Stimulated activated CD8-positive, alpha-beta memory T cell treated with anti-CD3 and anti-CD28 coated beads, Interleukin-7, amount 100 ng/mL, for 4 hours (primary cell): ENCODE results near the gene PRODH2.
"Not testable (repeated sequence)": the region's sequence is repeated elsewhere in the genome, so short reads cannot be mapped to it uniquely, and the experiment has no call there.

ENCODE experiments used
- DNase-seq, 2 donors: peaks; one replicate each; pipeline ENCODE4 v3.0.0-alpha.2; 2020; ENCODE audit warnings: low read depth in 2 of 2

Gene PRODH2

DNA sequence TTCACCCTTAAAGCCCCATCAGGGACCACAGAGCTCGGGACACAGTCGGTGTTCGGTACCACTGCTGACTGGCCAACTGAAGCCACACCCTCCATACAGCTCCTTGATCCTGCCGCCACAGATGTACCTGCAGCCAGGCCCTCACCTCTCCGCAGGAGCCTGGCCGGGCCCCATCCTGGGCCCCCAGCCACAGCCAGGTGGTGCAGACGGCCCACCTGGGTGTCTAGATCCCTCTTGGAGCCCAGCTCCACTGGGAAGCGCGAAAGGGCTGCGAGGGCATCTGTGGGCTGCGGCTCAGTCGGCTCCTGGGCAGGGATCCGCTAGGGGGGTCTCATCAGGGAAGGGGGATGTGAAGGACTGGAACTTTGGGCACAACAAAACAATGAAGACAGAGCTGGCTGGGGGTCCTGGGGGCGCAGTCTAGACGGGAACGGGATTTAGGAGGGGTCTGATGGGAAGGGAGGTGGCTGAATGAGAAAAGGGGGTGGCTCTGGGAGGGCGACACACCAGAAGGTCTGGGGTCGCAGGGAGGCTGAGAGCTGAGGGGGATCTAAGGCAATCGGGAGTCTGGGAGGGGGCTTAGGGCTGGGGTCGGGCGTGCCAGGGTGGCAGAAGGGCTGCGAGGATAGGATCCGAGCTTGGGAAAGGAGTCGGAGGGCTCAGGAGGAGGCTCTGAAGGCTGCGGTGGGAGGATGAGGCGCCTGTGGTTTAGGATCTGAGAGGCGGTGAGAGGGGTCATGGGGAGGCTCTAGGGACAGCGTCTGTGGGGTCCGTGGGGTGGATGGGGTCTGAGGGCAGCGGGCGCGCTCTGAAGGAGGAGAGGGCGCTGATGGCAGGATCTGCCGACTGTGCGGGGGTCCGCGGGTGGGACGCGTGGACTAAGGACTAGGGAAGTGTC, 15.8 kb downstream of the PRODH2 start:
- no peak for DNase-seq

DNA sequence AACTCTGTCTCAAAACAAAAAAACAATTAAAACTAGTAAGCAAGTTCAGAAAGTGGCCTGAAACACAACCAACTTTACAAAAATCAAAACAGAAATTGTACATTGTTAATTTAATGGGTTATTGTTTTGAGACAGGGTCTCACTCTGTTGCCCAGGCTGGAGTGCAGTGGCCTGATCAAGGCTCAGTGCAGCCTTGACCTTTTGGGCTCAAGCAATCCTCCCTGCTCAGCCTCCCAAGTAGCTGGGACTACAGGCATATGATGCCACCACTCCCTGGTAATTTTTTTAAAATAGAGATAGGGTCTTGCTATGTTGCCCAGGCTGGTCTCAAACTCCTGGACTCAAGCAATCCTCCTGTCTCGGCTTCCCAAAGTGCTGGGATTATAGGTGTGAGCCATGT, 17.1 kb downstream of the PRODH2 start:
- DNase-seq, result not testable (repeated sequence)

GRCh38 chr19:35793381-35794165, 19.1 kb downstream of the PRODH2 start:
- no peak for DNase-seq

DNA sequence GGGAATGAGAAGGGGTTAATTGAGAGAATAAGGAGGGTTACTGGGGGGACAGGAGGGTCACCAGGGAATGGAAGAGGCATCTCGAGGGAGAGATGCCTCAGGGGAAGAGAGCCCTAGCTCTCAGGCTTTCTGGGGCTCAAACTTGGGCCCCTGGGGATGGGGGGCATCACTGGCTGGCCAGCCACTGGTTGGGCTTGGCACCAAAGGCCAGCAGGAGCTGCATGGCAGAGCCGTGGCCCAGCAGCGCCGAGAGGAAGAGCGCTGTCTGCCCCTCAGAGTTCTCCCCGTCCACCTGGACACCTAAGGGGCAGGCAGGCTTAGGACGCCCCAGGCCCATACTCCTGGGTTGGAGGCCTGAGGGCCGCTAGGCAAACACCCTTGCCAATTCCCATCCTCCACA, 19.8 kb downstream of the PRODH2 start:
- DNase-seq, result no peak

DNA sequence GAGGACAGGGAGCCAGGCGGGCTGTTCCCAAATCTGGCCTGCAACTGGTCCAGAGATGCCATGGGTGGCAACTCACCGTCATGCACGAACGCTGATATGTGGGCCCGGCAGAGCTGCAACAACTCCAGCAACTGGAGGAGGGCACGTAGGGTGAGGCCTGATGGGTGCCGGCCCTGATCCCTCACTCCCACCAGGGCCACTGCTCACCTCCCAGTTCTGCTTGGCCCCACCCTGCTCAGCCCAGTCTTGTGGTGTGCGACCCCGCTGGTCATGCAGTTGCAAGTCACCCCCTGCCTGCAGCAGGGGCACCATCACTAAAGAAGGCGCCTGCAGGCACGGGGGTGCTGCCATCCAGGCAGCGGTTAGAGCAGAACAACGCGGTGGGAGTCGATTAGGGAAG, 20.3 kb downstream of the PRODH2 start:
- no peak for DNase-seq

GRCh38 chr19:35791814-35792279, 20.8 kb downstream of the PRODH2 start:
- DNase-seq, result no peak

DNA sequence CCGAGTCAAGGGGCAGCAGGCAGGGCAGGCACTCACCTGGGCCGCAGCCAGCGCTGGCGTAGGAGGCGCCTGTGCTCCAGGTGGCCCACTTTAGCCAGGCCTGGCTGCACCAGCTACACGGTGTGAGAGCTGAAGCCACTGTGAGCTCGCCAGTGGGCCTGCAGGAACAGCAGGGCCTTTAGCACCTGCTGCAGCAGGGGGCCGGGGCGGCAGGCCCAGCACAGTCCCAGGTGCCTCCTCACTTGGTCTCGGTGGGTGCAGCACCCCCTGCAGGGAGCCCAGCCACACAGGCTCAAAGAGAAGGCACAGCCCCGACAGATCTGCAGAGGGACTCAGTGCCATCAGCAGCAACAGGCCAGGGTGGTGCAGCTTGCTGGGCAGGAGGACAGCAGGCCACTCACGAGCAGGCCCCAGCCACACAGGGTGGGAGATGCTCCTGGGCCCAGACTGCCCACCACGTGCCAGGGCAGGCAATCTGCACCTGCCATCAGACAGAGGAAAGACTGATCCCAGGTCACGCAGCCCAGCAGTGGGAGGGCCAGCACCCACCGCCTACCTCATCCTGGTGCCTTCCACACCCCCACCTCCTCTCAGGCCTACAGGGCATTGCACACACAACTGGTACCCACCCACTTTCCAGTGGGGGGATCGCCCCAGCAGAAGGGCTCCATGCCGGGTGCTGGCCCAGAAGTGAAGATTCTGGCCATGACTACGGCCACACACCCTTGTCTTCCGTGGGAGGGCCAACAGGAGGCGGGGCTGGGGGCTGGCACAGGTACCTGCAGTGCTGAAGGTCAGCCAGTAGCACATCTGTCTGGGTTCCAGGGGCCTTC, 21.4 kb downstream of the PRODH2 start:
- no peak for DNase-seq

DNA sequence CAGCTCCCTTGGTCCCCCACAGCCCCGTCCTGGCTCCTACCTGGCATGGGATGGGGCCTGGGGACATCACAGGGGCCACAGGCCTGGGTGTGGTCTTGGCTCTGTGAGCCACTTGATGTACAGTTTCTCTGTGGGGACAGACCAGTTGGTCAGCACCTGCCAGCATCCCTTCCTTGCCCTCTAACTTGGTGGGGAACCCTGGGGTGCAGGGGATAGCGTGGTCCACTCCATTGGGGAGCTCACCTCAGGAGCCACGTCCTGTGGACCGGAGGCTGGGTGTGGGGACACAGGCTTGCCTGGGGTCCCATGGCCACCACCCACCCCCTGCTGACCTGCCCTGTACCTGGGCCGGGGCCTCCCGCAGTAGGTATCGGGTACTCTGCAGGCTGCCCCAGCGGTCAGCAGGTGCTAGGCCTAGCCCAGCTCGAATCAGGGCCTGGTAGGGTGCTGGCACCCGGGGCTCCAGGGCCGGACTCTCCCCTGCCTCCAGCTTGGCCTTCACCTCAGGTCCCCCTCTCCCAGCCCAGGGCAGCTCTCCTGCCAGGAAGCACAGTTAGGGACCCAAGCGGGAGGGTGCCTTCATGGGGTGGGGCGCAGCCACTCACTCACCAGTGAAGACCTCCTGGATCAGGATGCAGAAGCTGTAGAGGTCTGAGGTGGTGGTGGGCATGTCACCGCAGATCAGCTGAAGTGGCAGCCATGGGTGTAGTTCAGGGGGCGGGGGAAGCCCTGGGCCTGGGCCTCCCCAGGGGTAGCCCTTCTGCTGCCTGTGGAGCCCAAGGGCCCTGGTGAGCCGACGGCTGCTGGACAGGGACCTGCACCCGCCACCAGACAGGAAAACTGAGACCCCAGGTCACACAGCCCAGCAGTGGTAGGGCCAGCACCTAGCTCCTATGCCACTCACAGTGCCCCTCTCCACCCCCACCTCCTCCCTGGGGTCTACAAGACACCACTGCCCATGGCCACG, 22.4 kb downstream of the PRODH2 start:
- no peak for DNase-seq

GRCh38 chr19:35789195-35789977, 23.3 kb downstream of the PRODH2 start:
- no peak for DNase-seq

- DNase-seq, result no peak
Measured at GRCh38 chr19:35788205-35788960, 24.3 kb downstream of the PRODH2 start.

DNA sequence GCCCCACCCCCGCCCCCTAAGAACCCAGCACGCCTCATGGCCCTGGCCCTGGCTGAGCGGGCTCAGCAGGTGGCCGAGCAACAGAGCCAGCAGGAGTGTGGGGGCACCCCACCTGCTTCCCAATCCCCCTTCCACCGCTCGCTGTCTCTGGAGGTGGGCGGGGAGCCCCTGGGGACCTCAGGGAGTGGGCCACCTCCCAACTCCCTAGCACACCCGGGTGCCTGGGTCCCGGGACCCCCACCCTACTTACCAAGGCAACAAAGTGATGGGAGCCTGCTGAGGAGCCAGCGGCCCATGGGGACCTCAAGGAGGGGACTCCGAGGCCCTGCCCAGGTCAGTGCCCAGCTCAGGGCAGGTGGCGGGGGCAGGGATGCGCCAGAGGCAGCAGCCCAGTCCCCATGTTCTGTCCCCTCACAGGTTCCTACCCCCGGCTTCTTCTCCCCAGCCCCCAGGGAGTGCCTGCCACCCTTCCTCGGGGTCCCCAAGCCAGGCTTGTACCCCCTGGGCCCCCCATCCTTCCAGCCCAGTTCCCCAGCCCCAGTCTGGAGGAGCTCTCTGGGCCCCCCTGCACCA, 25.3 kb downstream of the PRODH2 start:
- DNase-seq, result no peak

GRCh38 chr19:35786299-35787160, 26.1 kb downstream of the PRODH2 start:
- no peak for DNase-seq

DNA sequence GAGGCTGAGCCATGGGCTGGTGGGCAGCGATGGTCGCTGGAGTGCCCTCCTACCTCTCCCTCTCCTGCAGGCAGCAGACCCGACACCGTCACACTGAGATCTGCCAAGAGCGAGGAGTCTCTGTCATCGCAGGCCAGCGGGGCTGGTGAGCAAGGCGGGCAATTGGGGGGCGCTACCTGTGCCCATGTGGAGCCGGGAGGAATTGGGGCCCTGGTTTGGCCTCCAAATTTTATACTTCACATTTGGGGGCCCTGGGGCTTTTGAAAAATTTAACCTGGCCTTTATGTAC, 27.4 kb downstream of the PRODH2 start:
- no peak for DNase-seq

- no peak for DNase-seq
Measured at GRCh38 chr19:35784503-35785338, 27.9 kb downstream of the PRODH2 start.

- no peak for DNase-seq
Measured at GRCh38 chr19:35783469-35784434, 28.9 kb downstream of the PRODH2 start.

DNA sequence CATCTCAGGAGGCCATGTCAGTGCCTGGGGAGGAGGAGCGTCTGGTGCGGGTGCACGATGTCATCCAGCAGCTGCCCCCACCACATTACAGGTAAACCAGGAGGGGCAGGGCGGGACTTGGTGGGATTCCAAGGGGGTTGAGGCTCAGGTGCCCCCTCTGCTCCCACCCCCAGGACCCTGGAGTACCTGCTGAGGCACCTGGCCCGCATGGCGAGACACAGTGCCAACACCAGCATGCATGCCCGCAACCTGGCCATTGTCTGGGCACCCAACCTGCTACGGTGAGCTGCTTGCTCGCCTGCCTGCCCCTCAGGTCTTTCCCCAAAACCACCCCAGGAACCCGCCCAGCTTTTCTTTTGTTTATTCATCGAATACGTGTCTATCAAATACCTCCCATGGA, 30.1 kb downstream of the PRODH2 start:
- DNase-seq, result no peak
